Measurements from ENCODE around the gene PTPRJ. TPM values are rescaled to one million over a fixed set of nuclear protein-coding genes. Genes with fewer than 3 reads are reported as not detected.
"Not testable (repeated sequence)": the region's sequence is repeated elsewhere in the genome, so short reads cannot be mapped to it uniquely, and the experiment has no call there.

PTPRJ gene
- total RNA-seq, 1 experiment from 2014 or later = 1.5 TPM

DNA sequence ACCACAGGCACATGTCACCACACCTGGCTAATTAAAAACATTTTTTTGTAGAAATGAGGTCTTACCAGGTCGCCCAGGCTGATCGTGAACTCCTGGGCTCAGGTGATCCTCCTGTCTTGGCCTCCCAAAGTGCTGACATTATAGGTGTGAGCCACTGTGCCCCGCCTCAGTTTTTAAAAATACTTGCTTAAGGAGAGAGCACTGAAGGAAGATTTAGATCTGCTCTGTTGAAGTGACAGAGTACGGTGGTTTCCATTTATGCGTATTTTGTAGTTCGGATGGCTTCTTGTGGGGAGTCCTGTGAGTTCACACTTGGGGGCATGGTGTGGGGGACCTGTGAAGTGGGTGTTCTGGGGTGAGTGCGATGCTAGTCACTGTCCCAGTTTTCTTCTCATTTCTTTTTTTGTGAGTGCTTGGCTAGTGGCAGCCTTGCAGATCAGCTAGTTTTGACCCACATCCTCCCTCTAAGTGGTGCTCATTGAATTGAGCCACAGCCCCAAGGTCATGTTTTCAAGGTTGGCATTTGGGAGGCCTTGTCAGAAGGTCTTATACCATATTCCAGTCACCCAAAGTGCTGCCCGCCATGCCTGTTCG is 31.5 kb downstream of the PTPRJ start:
- in situ Hi-C loops (cut with HindIII; ENCODE audit: low sequenced_read_pairs) = no loop called here

DNA sequence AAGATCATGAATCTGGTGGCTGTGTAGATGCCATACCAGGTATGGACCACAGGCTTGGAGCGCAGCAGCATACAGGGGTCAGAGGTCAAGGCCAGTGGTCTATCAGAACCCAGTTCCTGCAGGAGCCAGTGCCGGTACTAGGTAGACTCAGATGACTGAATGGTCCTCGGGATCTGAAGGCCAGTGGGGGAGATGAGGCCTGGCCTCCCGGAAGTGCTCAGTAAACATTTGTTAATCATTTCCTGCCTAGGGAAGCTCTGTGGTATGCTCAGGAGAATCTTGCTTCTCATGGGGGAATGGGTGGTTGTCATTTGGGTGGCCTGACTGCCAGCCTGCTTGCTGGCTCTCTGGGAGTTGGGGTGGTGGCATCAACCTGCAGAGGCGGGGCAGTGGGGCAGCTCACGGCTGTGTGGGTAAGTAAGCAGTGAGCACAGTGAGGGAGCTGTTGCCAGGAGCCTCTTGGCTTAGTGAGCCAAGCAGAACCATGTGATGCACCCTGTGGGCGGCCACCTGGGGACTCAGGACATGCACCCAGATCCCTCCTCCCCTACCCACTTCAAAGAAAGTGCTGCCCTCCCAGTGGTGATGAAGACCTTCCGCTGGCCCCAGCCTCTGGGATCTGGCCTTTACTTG is 33.0 kb downstream of the PTPRJ start:
- in situ Hi-C loops (cut with HindIII; ENCODE audit: low sequenced_read_pairs) = no loop called here

More for the DNA sequence above, 31.5 kb downstream of the PTPRJ start:
- DNase-seq (ENCODE audit: low spot score) = no peak

DNA sequence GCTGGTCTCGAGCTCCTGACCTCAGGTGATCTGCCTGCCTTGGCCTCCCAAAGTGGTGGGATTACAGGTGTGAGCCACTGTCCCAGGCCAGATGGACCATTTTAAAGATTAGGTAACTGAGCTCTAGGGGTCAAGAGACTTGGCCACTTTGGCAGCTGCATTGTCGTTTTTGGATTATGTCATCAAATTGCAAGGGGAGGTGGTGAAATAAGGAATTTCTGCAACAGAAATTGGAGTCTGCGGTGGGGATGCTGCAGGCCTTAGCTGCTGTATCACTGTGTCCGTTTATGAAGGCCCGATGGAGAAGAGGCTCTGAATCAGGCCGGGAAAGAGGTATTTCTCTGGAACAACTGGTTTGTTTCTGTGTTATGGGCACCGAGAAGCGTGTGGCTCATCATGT is 34.6 kb downstream of the PTPRJ start:
- no peak for DNase-seq (ENCODE audit: low spot score)
- in situ Hi-C loops (cut with HindIII; ENCODE audit: low sequenced_read_pairs) = no loop called here

More for the DNA sequence above, 33.0 kb downstream of the PTPRJ start:
- DNase-seq (ENCODE audit: low spot score) = no peak

DNA sequence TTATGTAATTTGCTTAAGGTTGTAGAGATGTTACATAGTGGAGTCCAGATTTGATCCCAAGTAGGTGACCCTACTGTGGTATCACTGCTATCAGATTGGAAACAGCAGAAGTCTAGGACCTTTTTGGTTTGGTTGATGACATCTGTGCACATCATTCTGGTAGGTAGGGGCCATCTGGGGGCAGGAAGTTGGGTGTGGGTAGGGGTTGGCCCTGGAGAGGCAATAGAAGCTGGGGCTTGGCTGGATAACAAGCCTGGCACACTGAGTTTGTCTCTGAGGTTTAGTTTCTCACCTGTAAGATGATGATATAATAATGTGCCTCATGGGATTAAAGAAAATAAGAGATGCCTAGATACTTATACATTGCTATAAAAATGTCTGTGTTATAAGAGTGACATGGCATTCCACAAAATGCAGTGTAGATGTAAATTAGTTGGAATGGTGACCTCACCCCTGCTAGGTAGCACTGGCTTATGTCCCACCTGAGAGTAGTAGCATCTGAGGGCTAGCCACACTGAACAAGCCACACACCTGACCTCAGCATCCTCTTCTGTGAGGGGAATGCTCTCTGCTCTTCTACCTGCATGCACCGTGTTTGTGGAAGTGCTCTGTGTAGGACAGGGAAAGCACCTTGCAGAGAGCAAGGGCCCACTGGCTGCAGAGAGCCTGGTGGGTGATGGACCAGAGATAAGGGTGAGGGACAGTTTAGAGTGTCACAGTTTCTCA is 36.9 kb downstream of the PTPRJ start:
- in situ Hi-C loops (cut with HindIII; ENCODE audit: low sequenced_read_pairs) = no loop called here
- no peak for DNase-seq (ENCODE audit: low spot score)

DNA sequence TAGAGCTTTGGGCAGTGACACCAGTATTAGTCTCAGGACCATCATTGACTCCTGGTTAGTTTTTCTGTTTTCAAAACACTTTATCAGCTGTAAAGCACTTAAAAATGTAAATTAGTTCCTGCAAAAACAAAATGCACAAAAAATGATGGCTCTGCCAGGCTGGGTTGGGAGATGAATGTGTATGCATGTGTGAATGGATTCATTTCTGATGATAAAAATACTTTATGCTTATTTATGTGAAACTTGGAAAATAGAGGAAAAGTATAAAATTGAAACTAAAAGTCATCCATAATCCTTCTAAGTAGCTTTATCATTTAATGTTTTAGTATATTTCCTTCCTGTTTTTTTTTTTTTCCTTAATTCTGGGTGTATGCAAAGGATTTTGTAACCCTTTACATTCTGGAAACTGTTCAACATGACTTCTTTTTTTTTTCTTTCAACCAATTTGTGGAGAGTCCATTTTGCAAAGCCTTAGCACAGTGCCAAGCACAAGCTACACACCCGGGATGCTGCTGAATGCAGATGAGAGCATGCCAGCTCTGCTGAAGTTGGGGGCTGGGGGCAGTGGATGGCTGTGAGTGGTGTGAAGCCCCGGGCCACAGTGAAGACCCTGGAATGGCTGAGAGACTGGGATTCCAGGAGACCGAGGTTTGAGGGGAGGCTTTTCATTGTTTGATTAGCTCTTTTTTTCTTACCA is 37.6 kb downstream of the PTPRJ start:
- in situ Hi-C loops (cut with HindIII; ENCODE audit: low sequenced_read_pairs) = no loop called here
- DNase-seq (ENCODE audit: low spot score) = no peak

DNA sequence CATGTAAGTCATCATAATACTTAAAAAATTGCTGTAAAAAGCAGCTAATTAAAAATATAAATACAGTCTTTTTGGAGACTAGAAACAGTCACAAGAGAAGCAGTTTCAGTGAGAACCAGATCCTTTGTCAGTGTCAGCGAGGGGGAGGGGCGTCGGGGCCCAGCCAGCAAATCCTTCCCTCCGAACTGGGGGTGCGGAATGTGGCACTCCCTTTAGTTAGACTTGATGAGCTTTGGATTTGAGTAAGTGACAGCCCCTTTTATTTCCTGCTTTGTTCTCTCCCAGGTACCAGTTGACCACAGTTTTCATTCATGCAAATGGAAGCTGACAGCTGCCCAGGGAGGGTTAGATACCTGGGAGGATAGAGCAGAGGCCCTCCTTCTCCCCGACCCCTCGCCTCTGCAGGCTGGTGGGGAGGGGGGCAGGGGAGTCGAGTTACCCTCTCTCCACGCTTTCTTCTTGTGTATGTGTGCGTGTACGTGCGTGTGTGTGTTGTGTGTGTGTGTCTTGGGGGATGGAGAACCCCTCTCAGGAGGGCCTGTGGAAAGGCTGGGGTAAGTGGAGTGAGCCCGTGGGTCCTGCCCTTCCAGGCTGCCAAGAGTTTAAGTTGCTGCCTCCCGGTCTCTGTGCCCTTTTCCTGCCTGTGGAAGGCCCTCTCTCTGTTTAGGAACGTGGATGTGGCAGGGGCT is 38.3 kb downstream of the PTPRJ start:
- in situ Hi-C loops (cut with HindIII; ENCODE audit: low sequenced_read_pairs) = no loop called here
- DNase-seq (ENCODE audit: low spot score) = no peak

DNA sequence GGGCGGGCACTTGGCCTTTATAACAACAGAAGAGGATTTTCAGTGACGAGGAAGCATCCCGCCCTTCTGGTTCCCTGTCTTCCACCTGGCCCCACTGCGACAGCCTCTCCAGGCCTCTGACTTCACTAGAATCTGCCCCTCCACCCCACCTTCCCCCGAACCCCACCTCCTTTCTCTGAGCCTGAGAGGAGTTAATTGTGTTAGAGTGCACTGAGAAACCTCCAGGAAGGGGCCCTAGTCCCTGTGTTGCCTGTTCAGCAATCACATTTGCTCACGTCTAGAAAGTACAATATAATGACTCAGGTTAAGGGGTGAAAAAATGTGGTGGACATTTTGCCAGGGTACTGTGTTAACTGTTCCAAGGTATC is 38.8 kb downstream of the PTPRJ start:
- no peak for DNase-seq (ENCODE audit: low spot score)
- in situ Hi-C loops (cut with HindIII; ENCODE audit: low sequenced_read_pairs) = no loop called here

DNA sequence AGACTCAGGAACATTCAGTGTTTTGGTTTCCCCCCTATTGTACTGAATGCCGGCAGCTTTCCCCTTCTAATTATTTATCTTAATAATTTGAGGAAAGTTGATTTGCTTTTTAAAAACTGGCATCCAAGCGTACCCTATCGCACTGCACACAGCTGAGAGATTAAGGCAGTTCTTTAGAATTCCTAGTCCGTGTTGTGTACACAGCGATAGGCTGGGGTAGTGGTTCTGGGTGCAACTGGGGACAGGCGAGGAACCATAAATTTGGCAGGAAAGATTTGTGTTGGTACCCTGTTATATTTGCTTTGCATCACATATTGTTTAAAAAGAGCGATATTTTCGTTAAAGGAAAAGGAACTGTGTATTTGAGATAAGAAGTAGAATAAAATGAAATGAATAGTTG is 39.2 kb downstream of the PTPRJ start:
- in situ Hi-C loops (cut with HindIII; ENCODE audit: low sequenced_read_pairs) = no loop called here
- no peak for DNase-seq (ENCODE audit: low spot score)

DNA sequence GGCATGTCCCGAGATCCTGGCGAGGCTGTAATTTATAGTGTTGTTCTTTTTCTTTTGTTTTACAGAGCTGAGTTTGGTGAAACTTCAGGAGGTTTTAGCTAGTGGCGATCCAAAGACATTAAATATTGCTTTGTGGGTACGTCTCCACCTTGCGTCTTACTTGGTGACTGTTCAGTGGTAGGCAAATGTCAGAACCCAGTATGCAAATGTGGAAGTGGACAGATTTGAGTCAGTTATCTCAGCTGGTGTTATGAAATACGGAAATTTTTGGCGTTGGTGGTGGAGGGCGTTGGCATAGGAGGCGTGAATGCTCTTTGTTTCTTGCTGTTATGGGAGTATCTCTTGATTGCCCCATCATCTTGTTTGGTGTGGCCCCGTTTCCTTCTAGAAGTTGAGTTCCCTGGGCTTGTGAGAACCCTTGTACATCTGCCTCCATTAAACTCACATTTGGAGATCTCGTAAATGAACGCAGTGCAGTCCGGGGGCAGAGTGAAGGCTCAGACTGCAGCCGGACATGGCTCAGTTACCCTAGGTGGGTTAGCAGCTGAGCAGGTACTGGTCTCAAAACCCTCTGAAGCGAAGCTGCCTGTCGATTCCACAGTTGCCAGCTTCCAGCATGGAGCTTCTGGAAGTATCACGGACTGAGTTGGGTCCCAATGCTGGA is 39.9 kb downstream of the PTPRJ start:
- in situ Hi-C loops (cut with HindIII; ENCODE audit: low sequenced_read_pairs) = no loop called here
- no peak for DNase-seq (ENCODE audit: low spot score)

DNA sequence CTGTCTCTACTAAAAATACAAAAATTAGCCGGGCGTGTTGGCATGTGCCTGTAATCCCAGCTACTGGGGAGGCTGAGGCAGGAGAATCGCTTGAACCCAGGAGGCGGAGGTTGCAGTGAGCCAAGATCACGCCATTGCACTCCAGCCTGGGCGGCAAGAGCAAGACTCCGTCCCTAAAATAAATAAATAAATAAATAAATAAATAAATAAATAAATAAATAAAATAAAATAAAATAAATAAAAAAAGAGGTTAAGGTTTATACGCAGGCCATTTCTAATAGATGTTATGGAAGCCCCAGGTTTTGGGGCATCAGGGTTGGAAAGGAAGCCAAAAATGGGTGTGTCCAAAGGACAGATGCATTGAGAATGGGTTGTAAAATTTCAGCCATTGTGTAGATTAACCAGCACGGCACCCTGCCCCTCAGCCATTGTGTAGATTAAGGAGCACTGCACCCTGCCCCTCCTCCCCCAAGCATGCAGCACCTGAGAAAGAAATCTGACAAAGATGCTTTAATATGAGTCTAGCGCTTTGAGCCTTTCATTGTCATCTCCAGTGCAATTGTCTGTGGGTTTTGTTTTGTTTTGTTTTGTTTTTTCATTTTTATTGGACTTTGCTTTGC is 41.0 kb downstream of the PTPRJ start:
- in situ Hi-C loops (cut with HindIII; ENCODE audit: low sequenced_read_pairs); DNase-seq (ENCODE audit: low spot score): not testable (repeated sequence)

DNA sequence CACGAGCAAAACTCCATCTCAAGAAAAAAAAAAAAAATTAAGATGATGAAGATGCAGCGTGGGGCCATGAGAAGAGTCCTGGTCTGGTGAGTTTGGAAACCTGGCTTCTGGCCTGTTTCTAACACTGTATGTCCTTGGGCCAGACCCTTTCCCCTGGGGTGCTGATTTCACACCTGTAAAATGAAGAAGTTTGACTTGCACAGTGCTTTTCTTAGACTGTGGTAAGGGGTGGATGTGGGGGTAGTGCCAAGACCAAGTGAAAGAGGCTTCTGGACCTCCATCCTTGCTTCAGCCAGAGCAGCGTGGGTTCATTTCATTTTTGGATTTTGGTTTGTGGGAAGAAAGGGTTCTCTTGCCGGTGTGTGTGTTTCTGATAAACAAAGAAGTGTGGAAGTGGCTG is 42.1 kb downstream of the PTPRJ start:
- no peak for DNase-seq (ENCODE audit: low spot score)

DNA sequence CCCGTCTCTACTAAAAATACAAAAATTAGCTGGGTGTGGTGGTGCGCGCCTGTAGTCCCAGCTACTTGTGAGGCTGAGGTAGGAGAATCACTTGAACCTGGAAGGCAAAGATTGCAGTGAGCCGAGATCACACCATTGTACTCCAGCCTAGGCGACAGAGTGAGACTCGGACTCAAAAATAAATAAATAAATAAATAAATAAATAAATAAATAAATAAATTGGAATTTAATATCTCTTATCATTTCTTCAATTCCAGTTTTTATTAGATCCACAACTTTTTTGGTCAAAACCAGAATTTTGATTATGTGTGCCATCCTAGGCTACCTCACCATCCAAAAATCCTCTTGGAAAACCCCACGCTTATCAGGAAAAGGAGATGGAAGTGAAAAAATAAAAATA is 43.2 kb downstream of the PTPRJ start:
- DNase-seq (ENCODE audit: low spot score); in situ Hi-C loops (cut with HindIII; ENCODE audit: low sequenced_read_pairs): not testable (repeated sequence)

More for the DNA sequence above, 42.1 kb downstream of the PTPRJ start:
- in situ Hi-C loops (cut with HindIII; ENCODE audit: low sequenced_read_pairs) = no loop called here

DNA sequence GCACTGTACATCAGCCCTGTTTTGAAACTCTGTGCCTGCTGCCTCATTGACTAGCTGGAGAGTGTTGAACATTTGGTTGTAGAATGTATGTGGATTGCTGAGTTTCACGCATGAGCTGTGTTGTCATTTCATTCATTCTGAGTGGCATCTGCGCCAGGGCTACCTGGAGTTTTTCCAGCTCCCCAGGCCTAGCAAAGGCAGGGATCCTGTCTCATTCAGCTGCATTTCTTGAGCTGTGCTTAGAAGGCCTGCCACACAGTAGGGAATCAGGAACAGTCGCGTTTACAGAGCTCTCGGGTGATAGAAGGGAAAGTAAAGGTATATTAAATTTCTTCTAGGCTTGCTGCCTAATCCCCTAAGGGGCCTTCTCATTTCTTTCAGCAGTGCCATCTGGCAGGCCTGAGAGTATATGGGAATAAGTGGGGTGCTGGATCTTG is 44.3 kb downstream of the PTPRJ start:
- in situ Hi-C loops (cut with HindIII; ENCODE audit: low sequenced_read_pairs) = no loop called here
- DNase-seq (ENCODE audit: low spot score) = peak; percentile 95

DNA sequence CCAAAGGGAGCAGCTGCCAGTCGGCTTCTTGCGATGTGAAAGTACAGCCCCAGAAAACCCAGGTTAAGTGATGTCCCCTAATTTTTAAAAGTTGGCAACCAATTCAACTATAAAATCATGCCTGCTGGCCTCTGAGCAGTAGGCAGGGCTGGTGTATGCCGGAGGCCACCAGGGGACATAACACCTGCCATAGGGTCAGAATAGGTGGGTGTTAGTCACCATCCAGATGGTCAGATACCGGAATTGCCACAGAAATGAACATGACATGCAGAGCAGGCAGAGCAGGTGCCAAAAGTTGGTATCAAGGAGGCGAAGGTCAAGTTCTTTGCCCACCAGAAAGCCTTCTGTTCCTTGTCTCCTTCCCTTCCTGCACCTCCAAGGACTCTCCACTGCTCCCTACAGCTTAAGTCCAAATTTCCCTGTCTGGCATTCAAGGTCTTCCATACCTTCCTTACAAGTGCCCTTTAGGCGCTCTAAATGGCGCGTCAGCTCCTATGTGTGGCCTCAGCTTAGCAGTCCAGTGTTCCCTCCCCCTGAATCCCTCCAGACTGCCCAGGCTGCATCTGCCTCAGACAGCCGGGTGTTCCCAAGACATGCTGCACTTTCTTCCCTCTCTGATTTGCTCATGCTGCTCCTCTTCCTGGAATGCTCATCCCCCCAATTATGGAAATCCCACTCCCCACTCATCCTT is 45.1 kb downstream of the PTPRJ start:
- in situ Hi-C loops (cut with HindIII; ENCODE audit: low sequenced_read_pairs) = no loop called here
- DNase-seq (ENCODE audit: low spot score) = peak; percentile 30

DNA sequence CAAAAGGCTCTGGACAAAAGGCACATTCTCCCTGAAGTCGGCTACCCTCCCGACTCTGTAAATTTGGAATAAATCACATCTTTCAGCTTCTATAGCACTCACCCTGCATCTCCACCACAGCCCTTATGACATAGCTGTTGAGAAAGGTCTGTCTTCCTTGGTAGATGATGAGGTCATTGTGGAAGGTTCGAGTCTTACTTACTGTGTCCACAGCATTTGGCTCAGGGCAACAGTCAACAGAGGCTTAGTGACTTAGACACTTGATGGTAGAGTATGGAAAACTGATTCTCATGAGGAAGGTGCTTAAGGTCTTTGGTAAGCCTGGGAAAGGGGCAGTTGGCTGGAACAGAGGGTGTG is 45.6 kb downstream of the PTPRJ start:
- in situ Hi-C loops (cut with HindIII; ENCODE audit: low sequenced_read_pairs) = no loop called here
- DNase-seq (ENCODE audit: low spot score) = no peak

DNA sequence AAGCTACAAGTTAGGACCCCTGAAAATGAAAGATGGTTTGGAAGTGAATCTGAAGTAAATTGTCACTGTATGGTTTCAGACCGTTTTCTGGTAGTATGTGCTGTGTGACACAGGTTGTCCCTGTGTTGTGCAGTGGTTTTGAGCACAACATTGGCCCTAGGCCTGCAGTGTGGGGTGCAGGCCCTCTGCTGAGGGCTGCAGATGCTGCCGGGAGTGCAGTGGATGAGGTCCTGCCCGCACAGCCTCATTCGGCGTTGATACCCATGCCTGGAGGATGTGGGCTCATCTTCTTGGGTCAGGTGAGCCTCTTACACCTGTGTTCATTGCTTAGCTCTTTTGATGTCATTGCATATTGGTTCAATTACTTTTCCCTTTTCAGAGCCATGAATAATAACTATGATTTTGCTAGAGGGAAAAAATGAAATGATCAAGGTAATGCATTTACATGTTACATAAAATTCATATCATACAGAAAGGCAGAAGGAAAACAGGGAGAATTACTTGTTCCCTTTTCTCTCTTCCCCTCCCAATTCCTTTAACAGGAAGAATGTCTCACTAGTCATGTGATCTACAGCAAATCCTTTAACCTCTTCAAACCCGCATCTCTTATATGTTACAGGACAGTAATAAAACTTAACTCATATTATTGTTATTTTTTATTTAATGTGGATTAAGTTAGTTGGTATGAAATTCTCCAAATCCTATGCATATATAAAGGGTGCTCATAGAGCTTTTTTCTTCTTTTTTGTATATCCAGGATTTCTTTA is 48.7 kb downstream of the PTPRJ start:
- in situ Hi-C loops (cut with HindIII; ENCODE audit: low sequenced_read_pairs) = no loop called here
- DNase-seq (ENCODE audit: low spot score) = no peak

DNA sequence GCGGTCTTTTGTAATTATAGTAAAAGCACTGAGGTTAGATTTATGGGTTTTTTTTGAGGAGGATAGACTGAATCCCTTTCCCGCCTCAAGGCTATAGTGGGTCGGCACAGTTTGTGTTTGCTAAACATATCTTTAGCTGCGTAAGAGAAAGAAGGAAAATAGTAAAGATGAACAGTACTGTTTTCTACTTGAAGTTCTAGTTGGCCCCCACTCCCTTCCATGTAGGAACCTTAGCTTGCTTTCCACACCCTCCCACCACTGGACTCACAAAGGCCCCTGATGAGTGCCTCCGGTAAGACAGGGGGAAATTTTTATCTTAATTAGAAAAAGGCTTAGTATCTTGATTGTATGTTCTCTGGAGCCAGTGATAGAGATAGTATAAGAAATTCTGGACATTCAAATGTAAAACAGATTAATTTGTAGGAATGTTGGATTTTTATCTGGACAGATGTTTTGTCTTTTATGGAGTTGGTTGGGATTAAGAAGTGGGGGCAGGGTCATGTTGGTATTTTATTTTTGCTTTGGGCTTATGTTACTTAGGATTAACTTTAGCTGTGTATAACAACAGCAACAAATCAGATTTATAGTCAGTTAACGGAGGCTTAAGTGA is 49.4 kb downstream of the PTPRJ start:
- in situ Hi-C loops (cut with HindIII; ENCODE audit: low sequenced_read_pairs) = no loop called here

More for the DNA sequence above, 49.4 kb downstream of the PTPRJ start:
- DNase-seq (ENCODE audit: low spot score) = no peak

All from G401 (cell line).